H54 (cell line): ENCODE measurements around the gene FAM170B.

Experiments used
- DNase-seq: peaks from one replicate; pipeline ENCODE4 v3.0.0; 2011; ENCODE audit warnings: low spot score, mixed read lengths; ENCODE audit not compliant: insufficient read length
- FAIRE-seq: peaks from 3 replicates; lab custom pipeline; 2011; peaks lifted over from hg19 to GRCh38; lab: Jason Lieb, UNC
- POLR2A ChIP-seq: IDR thresholded peaks from 2 replicates; pipeline ENCODE4 v1.6.1; 2011; ENCODE audit warnings: low read depth, mild to moderate bottlenecking, low read length

Gene FAM170B

GRCh38 chr10:49151481-49151880, 17.7 kb upstream of the FAM170B start:
- no peak for DNase-seq
- TF ChIP-seq POLR2A: no peak
- FAIRE-seq: no peak

GRCh38 chr10:49151025-49151445, 17.2 kb upstream of the FAM170B start:
- DNase-seq (no peak), FAIRE-seq (no peak)
- TF ChIP-seq POLR2A: no peak

- DNase-seq: no peak
- FAIRE-seq: no peak
- no peak for TF ChIP-seq POLR2A
Observed at GRCh38 chr10:49150426-49150825, 16.6 kb upstream of the FAM170B start.

- no peak for FAIRE-seq
- no peak for DNase-seq
- TF ChIP-seq POLR2A: no peak
Observed at GRCh38 chr10:49149881-49150280, 16.1 kb upstream of the FAM170B start.

- DNase-seq: no peak
- no peak for TF ChIP-seq POLR2A
- FAIRE-seq: no peak
Observed at GRCh38 chr10:49144058-49144720, 10.4 kb upstream of the FAM170B start.

- DNase-seq (no peak), FAIRE-seq (no peak)
- no peak for TF ChIP-seq POLR2A
Observed at GRCh38 chr10:49143249-49143648, 9.4 kb upstream of the FAM170B start.

- TF ChIP-seq POLR2A: no peak
- no peak for FAIRE-seq
- DNase-seq: no peak
Observed at GRCh38 chr10:49141541-49142332, 7.9 kb upstream of the FAM170B start.

- no peak for TF ChIP-seq POLR2A
- DNase-seq (no peak), FAIRE-seq (no peak)
Observed at GRCh38 chr10:49140304-49141177, 6.7 kb upstream of the FAM170B start.

- no peak for FAIRE-seq
- peak; percentile 91 for DNase-seq
Observed at GRCh38 chr10:49139846-49140195, 6.0 kb upstream of the FAM170B start.

GRCh38 chr10:49139028-49139845, 5.4 kb upstream of the FAM170B start:
- FAIRE-seq (no peak), DNase-seq (no peak)
- no peak for TF ChIP-seq POLR2A

More at GRCh38 chr10:49139846-49140195, 6.0 kb upstream of the FAM170B start:
- TF ChIP-seq POLR2A: no peak

- no peak for DNase-seq
- no peak for FAIRE-seq
- no peak for TF ChIP-seq POLR2A
Observed at GRCh38 chr10:49138361-49138891, 4.6 kb upstream of the FAM170B start.

GRCh38 chr10:49136525-49136924, 2.7 kb upstream of the FAM170B start:
- FAIRE-seq (no peak), DNase-seq (no peak)
- TF ChIP-seq POLR2A: no peak

GRCh38 chr10:49135575-49136313, 1.9 kb upstream of the FAM170B start:
- no peak for DNase-seq
- TF ChIP-seq POLR2A: no peak

More at GRCh38 chr10:49135575-49136313, 1.9 kb upstream of the FAM170B start:
- FAIRE-seq: no peak
